Measurements from ENCODE around the gene MRM3.
"Not testable (repeated sequence)": the region's sequence is repeated elsewhere in the genome, so short reads cannot be mapped to it uniquely, and the experiment has no call there.

Gene MRM3

DNA sequence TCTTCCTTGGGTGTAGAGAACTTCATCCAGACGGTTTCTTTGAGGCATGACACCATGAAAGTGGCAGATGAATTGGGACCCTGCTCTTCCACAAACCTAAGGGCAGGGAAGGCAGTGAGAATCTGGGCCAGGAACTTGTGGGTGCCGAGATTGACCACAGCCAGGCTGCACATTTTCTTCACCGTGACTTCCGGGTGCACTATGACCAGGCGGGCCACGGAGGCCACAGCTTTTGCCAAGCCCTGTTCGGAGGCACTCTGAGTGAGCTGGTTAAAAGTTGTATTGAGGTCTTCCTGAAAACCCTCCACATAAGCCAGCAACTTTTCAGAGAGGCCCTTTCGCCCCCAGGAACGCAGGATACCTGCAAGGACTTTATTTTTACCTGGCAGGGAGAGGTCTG lies 36.0 kb upstream of the MRM3 start:
- Histone ChIP-seq H3K27ac (ENCODE audit: low read depth, low read length) (no peak overlapping the region), H3K9me3 (ENCODE audit: control insufficient read depth, insufficient read depth, low read length) (peaks cover 5% of the 10 kb centered on the region), H3K4me1 (ENCODE audit: control insufficient read depth, insufficient read depth, low read length) (0 out of 2 replicates have a peak, but pooled peaks cover 5% of the 10 kb centered on the region), H3K36me3 (ENCODE audit: control insufficient read depth, insufficient read depth, low read length) (peaks cover 76% of the 10 kb centered on the region), H3K4me3 (ENCODE audit: low read depth, low read length) (no peak overlapping the region), H3K27me3 (ENCODE audit: control insufficient read depth, insufficient read depth, low read length) (no peaks in the 10 kb centered on the region), H3K9ac (ENCODE audit: low read depth, low read length) (no peak overlapping the region)

DNA sequence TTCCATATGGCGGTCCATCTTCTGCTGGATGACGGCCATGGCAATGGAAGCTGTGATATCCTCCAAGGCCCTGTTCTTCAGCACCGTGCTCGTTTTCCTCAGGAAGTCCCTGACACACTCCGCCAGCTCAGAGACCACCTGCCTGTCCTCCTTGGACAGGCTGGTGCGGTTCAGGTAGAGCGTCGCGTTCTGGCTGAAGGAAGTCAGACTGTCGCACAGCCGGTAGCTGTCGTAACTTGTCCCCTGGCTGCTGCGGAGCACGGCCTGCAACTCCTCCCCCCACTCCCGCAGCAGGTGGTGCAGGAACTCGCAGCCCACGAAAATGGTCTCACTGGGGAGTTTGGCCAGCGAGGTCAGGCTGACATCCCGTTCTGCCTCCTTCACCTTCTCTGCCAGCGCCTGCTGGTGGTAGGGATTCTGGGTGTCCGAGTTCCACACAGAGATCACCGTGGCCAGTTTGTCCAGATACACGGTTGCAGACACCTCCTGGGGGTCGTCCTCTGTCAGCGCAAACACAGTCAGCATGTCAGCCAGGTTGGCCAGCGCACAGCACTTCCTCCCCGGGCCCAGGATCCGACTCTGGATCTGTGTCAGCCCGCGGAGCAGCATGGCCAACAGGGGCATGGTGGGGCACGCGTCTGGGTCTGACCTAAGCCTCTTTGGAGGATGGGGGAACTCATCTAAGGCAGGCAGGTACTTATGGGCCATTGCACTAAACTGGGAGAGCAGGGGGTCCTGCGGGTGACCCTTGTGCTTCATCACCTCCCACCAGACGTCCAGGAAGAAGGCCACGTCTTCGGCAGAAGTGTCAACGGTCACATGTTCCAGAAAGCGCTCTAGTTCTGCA lies 35.1 kb upstream of the MRM3 start:
- Histone ChIP-seq H3K36me3 (ENCODE audit: control insufficient read depth, insufficient read depth, low read length) (peaks cover 68% of the 10 kb centered on the region), H3K9me3 (ENCODE audit: control insufficient read depth, insufficient read depth, low read length) (peaks cover 5% of the 10 kb centered on the region), H3K27ac (ENCODE audit: low read depth, low read length) (no peak overlapping the region), H3K4me3 (ENCODE audit: low read depth, low read length) (no peak overlapping the region), H3K9ac (ENCODE audit: low read depth, low read length) (no peak overlapping the region), H3K4me1 (ENCODE audit: control insufficient read depth, insufficient read depth, low read length) (0 out of 2 replicates have a peak, but pooled peaks cover 5% of the 10 kb centered on the region), H3K27me3 (ENCODE audit: control insufficient read depth, insufficient read depth, low read length) (no peaks in the 10 kb centered on the region)

DNA sequence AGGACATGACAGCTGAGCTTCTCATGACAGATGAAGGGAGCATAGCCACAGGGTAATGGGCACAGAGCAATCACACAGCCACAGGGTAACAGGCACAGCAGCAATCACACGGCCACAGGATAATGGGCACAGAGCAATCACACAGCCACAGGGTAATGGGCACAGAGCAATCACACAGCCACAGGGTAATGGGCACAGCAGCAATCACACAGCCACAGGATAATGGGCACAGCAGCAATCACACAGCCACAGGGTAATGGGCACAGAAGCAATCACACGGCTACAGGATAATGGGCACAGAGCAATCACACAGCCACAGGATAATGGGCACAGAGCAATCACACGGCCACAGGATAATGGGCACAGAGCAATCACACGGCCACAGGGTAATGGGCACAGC lies 33.5 kb upstream of the MRM3 start:
- H3K36me3 ChIP-seq (ENCODE audit: control insufficient read depth, insufficient read depth, low read length) = peaks cover 53% of the 10 kb centered on the region

DNA sequence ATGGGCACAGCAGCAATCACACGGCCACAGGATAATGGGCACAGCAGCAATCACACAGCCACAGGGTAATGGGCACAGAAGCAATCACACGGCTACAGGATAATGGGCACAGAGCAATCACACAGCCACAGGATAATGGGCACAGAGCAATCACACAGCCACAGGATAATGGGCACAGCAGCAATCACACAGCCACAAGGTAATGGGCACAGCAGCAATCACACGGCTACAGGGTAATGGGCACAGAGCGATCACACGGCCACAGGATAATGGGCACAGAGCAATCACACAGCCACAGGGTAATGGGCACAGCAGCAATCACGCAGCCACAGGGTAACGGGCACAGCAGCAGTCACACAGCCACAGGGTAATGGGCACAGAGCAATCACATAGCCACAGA lies 32.8 kb upstream of the MRM3 start:
- not testable (repeated sequence) for H3K9me3 ChIP-seq (ENCODE audit: control insufficient read depth, insufficient read depth, low read length); H3K9ac ChIP-seq (ENCODE audit: low read depth, low read length); H3K27ac ChIP-seq (ENCODE audit: low read depth, low read length); H3K4me1 ChIP-seq (ENCODE audit: control insufficient read depth, insufficient read depth, low read length); H3K27me3 ChIP-seq (ENCODE audit: control insufficient read depth, insufficient read depth, low read length); H3K4me3 ChIP-seq (ENCODE audit: low read depth, low read length)
- H3K36me3 ChIP-seq (ENCODE audit: control insufficient read depth, insufficient read depth, low read length) = peaks cover 46% of the 10 kb centered on the region

More for the DNA sequence above, 33.5 kb upstream of the MRM3 start:
- H3K27ac ChIP-seq (ENCODE audit: low read depth, low read length); H3K9ac ChIP-seq (ENCODE audit: low read depth, low read length); H3K4me1 ChIP-seq (ENCODE audit: control insufficient read depth, insufficient read depth, low read length); H3K27me3 ChIP-seq (ENCODE audit: control insufficient read depth, insufficient read depth, low read length); H3K4me3 ChIP-seq (ENCODE audit: low read depth, low read length); H3K9me3 ChIP-seq (ENCODE audit: control insufficient read depth, insufficient read depth, low read length): not testable (repeated sequence)

DNA sequence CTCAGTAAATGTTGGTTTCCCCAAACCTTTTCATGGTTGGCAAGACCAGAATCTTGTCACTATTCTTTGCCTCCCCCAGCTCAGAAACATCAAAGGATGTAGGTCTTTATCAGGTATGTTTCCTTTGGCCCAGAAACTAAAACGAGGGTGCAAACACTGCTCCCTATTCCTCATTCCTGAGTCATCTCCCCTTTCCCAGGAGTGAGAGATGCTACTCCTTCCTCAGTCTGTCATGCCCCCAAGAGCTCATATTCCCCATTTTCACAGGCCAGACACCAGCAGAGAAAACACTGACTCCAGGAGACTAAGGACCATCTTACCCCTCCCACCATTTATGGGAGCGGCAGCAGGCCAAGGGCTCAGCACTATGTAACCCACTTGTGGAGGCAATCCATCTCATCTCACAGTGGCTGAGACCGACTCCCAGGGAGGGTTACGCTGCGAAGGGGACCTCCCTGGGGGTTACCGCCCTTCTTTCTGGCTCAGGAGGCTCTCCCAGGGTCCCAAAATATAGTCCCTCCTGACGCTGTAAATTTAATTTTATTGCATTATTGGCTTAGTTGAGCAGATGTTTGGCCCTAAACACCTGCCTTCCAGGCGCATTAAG lies 31.6 kb upstream of the MRM3 start:
- Histone ChIP-seq H3K27me3 (ENCODE audit: control insufficient read depth, insufficient read depth, low read length) (no peaks in the 10 kb centered on the region), H3K9me3 (ENCODE audit: control insufficient read depth, insufficient read depth, low read length) (peaks cover 5% of the 10 kb centered on the region), H3K36me3 (ENCODE audit: control insufficient read depth, insufficient read depth, low read length) (peaks cover 34% of the 10 kb centered on the region), H3K4me1 (ENCODE audit: control insufficient read depth, insufficient read depth, low read length) (0 out of 2 replicates have a peak, but pooled peaks cover 5% of the 10 kb centered on the region), H3K27ac (ENCODE audit: low read depth, low read length) (no peak overlapping the region), H3K9ac (ENCODE audit: low read depth, low read length) (no peak overlapping the region), H3K4me3 (ENCODE audit: low read depth, low read length) (peak overlapping the region; percentile 91)

DNA sequence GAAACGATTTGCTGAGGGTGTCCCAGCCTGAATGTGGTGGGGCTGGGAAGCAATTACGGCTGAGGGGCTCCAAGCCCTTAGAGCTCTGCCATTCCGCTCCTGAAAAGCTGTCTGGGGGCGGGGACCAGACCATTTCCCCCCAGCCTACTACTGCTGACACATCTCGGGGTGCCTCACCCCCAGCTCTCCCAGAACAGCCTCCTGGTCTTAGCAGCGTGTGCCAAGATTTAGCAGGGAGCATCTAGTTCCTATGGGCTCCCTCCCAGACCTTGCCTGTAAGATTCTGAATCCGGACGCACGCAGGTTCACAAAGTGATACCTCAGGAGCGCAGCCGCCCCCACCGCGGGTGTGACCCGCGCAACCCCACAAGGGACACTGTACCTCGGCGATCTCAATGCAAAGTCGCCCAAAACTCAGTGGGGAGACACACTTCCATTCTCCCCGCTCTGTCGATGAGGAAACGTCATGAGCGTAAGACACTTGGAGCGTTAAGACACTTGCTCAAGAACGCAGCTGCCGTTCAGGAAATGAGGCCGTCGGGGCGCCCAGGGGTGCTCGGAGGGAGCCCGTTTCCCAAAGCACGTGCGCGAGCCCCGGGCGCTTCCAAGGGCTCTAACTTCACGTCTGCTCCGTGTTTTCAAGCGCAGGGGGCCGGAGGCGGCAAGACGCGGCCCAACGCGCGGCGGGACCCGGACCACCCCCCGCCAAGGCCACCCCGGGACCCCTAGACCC lies 30.7 kb upstream of the MRM3 start:
- Histone ChIP-seq H3K9me3 (ENCODE audit: control insufficient read depth, insufficient read depth, low read length) (peaks cover 5% of the 10 kb centered on the region), H3K36me3 (ENCODE audit: control insufficient read depth, insufficient read depth, low read length) (peaks cover 28% of the 10 kb centered on the region), H3K27me3 (ENCODE audit: control insufficient read depth, insufficient read depth, low read length) (no peaks in the 10 kb centered on the region), H3K9ac (ENCODE audit: low read depth, low read length) (peak overlapping the region; percentile 80), H3K4me1 (ENCODE audit: control insufficient read depth, insufficient read depth, low read length) (peaks cover 5% of the 10 kb centered on the region; the same call in 1 of the 2 replicates), H3K4me3 (ENCODE audit: low read depth, low read length) (peak overlapping the region; percentile 91), H3K27ac (ENCODE audit: low read depth, low read length) (peak overlapping the region; percentile 42)

DNA sequence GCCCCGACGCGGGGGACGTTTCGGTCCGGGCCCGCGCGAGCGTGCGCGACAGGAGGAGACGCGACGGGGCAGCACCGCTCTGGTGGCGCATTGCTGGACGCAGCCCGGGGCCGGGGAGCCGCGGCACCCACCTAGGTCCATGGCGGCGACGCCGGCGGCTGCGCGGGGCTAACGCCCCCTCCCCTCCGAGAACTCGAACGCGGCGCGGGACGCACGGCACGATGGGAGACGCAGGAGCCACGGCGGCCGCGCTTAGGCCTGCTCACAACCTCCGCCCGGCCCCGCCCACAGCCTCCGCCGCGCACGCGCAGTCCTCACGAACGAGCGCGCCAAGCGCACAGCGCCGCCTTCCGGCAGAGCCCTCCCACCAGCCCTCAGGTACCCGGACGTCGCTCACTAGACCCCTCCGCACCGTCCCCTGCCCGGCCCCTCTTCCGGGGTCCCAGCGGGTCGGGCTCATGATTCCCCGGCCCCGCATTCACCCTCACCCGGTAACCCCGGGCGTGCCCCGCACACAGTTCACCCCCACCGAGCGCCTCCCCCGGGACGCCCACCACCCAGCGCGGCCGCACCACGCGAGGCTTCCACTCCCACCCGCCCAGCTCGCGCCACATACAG lies 30.0 kb upstream of the MRM3 start, which contains the start of gene GEMIN4:
Gene GEMIN4 (minus strand): TSS at position 263 of the 618 bp plus-strand sequence. CDS start 122 bp downstream, at position 141.
- H3K4me1 ChIP-seq (ENCODE audit: control insufficient read depth, insufficient read depth, low read length) = peaks cover 5% of the 10 kb centered on the region; the same call in 1 of the 2 replicates
- H3K4me3 ChIP-seq (ENCODE audit: low read depth, low read length) = peak within 1 kb of the TSS; percentile 91
- H3K27ac ChIP-seq (ENCODE audit: low read depth, low read length) = peak within 1 kb of the TSS; percentile 42
- H3K36me3 ChIP-seq (ENCODE audit: control insufficient read depth, insufficient read depth, low read length) = peaks cover 28% of the 10 kb centered on the region
- H3K9ac ChIP-seq (ENCODE audit: low read depth, low read length) = peak within 1 kb of the TSS; percentile 80
- H3K9me3 ChIP-seq (ENCODE audit: control insufficient read depth, insufficient read depth, low read length) = peaks cover 5% of the 10 kb centered on the region
- no peaks in the 10 kb centered on the region for H3K27me3 ChIP-seq (ENCODE audit: control insufficient read depth, insufficient read depth, low read length)

DNA sequence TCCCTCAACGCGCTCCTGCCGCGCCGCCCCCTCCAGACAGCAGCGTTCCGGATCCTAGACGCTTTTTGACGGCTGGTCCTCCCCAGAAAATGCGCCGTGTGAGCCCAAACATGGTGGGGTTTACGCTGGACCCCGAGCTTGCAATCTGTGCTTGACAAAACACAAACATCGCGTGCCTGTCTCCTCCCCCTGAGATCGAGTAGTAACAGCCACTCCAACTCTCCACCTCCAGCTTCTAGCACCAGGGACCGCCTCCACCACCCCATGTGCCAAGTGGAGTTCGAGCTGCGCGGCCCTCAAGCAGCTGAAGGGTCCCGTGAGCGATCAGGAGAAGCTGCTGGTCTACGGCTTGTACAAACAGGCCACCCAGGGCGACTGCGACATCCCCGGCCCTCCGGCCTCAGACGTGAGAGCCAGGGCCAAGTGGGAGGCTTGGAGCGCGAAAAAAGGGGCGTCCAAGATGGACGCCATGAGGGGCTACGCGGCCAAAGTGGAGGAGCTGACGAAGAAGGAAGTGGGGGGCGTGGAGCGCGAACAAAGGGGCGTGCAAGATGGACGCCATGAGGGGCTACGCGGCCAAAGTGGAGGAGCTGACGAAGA lies 29.4 kb upstream of the MRM3 start:
- H3K27ac ChIP-seq (ENCODE audit: low read depth, low read length) = peak overlapping the region; percentile 33
- H3K9ac ChIP-seq (ENCODE audit: low read depth, low read length) = peak overlapping the region; percentile 48
- peaks cover 5% of the 10 kb centered on the region for H3K9me3 ChIP-seq (ENCODE audit: control insufficient read depth, insufficient read depth, low read length)
- H3K36me3 ChIP-seq (ENCODE audit: control insufficient read depth, insufficient read depth, low read length) = peaks cover 27% of the 10 kb centered on the region
- H3K4me3 ChIP-seq (ENCODE audit: low read depth, low read length) = peak overlapping the region; percentile 91
- H3K27me3 ChIP-seq (ENCODE audit: control insufficient read depth, insufficient read depth, low read length) = no peaks in the 10 kb centered on the region
- peaks cover 5% of the 10 kb centered on the region; the same call in 1 of the 2 replicates for H3K4me1 ChIP-seq (ENCODE audit: control insufficient read depth, insufficient read depth, low read length)

DNA sequence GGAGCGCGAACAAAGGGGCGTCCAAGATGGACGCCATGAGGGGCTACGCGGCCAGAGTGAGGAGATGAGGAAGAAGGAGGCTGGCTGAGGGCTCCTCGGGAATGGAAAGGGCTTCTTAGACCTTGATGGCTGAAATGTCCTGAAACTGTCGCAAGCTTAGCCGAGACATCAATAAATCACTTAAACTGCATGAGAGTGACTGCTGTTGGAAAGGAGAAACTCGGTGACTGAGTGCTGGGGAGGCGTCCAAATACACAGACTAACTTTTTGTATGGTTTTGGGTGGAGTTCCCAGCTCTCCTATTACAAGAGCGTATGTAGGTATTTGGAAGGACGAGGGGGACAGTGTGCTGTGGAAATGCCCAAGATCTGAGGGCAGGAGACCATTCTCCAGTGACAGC lies 28.7 kb upstream of the MRM3 start:
- Histone ChIP-seq H3K9me3 (ENCODE audit: control insufficient read depth, insufficient read depth, low read length) (peaks cover 5% of the 10 kb centered on the region), H3K9ac (ENCODE audit: low read depth, low read length) (no peak overlapping the region), H3K27me3 (ENCODE audit: control insufficient read depth, insufficient read depth, low read length) (no peaks in the 10 kb centered on the region), H3K27ac (ENCODE audit: low read depth, low read length) (no peak overlapping the region), H3K4me1 (ENCODE audit: control insufficient read depth, insufficient read depth, low read length) (peaks cover 5% of the 10 kb centered on the region; the same call in 1 of the 2 replicates), H3K36me3 (ENCODE audit: control insufficient read depth, insufficient read depth, low read length) (peaks cover 26% of the 10 kb centered on the region), H3K4me3 (ENCODE audit: low read depth, low read length) (no peak overlapping the region)

DNA sequence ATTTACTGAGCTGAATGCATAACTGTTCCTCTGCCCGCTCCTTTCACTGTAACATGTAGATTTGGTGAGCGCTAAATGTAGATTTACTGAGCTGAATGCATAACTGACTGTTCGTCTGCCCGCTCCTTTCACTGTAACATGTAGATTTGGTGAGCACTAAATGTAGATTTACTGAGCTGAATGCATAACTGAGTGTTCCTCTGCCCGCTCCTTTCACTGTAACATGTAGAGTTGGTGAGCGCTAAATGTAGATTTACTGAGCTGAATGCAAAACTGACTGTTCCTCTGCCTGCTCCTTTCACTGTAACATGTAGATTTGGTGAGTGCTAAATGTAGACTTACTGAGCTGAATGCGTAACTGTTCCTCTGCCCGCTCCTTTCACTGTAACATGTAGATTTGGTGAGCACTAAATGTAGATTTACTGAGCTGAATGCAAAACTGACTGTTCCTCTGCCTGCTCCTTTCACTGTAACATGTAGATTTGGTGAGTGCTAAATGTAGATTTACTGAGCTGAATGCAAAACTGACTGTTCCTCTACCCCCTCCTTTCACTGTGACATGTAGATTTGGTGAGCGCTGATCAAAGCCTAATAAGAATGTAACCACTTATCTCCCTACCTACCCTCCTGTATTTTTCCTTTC lies 26.7 kb upstream of the MRM3 start:
- not testable (repeated sequence) for H3K9me3 ChIP-seq (ENCODE audit: control insufficient read depth, insufficient read depth, low read length); H3K4me3 ChIP-seq (ENCODE audit: low read depth, low read length); H3K27ac ChIP-seq (ENCODE audit: low read depth, low read length); H3K4me1 ChIP-seq (ENCODE audit: control insufficient read depth, insufficient read depth, low read length); H3K9ac ChIP-seq (ENCODE audit: low read depth, low read length); H3K27me3 ChIP-seq (ENCODE audit: control insufficient read depth, insufficient read depth, low read length)
- peaks cover 38% of the 10 kb centered on the region for H3K36me3 ChIP-seq (ENCODE audit: control insufficient read depth, insufficient read depth, low read length)
